SK-N-SH (cell line): Measurements from ENCODE around the gene CHCHD6. TPM values are rescaled to one million over a fixed set of nuclear protein-coding genes. Genes with fewer than 3 reads are reported as not detected.

Experiments
- CHD2 ChIP-seq: fragments of 150-350 bp; IDR thresholded peaks from 2 replicates; pipeline ENCODE4 v1.6.1; 2018; ENCODE audit warnings: low read length; ENCODE audit not compliant: partially characterized antibody
- ELF1 ChIP-seq: IDR thresholded peaks from 2 replicates; pipeline ENCODE4 v1.4.0; 2012
- EP300 ChIP-seq, 2 experiments: IDR thresholded peaks; 2 replicates each; pipeline versions ENCODE4 v1.4.0 to v1.6.1; 2012; ENCODE audit warnings: borderline replicate concordance in 1 of 2, low read depth in 1 of 2, low read length in 1 of 2
- EZH2phosphoT487 ChIP-seq: fragments of 200-600 bp; sonication (generic); IDR thresholded peaks from 2 replicates; pipeline ENCODE4 v1.6.1; 2017; ENCODE audit warnings: low read depth, mixed run types, mild to moderate bottlenecking, antibody characterized with exemption, moderate library complexity, borderline replicate concordance
- FOSL2 ChIP-seq: IDR thresholded peaks from 2 replicates; pipeline ENCODE4 v1.4.0; 2012; ENCODE audit warnings: low read depth, mild to moderate bottlenecking, moderate library complexity, borderline replicate concordance
- FOXJ3 ChIP-seq: sonication (generic); formaldehyde crosslinking; IDR thresholded peaks from 2 replicates; pipeline ENCODE4 v1.5.1; 2020; ENCODE audit warnings: mild to moderate bottlenecking, missing genetic modification reagents
- GABPA ChIP-seq: IDR thresholded peaks from 2 replicates; pipeline ENCODE4 v1.4.0; 2012; ENCODE audit warnings: low read depth, mild to moderate bottlenecking
- JUND ChIP-seq: IDR thresholded peaks from 2 replicates; pipeline ENCODE4 v1.4.0; 2012
- MXI1 ChIP-seq: IDR thresholded peaks from 2 replicates; pipeline ENCODE4 v1.6.1; 2012; ENCODE audit warnings: mild to moderate bottlenecking, low read depth, low read length, improper control_type of control experiment
- POLR2AphosphoS5 ChIP-seq: IDR thresholded peaks from 2 replicates; pipeline ENCODE4 v1.6.1; 2012; ENCODE audit warnings: low read depth, low read length
- RAD21 ChIP-seq: IDR thresholded peaks from 2 replicates; pipeline ENCODE4 v1.6.1; 2012; ENCODE audit warnings: mild to moderate bottlenecking, low read length
- RCOR1 ChIP-seq: fragments of 150-350 bp; IDR thresholded peaks from 2 replicates; pipeline ENCODE4 v1.6.1; 2017; ENCODE audit warnings: antibody characterized with exemption, low read length
- RXRA ChIP-seq: IDR thresholded peaks from 2 replicates; pipeline ENCODE4 v1.4.0; 2012; ENCODE audit warnings: low read depth, mild to moderate bottlenecking, borderline replicate concordance
- SIN3A ChIP-seq: IDR thresholded peaks from 2 replicates; pipeline ENCODE4 v1.6.1; 2012; ENCODE audit warnings: low read depth, mild to moderate bottlenecking, low read length, moderate library complexity, borderline replicate concordance
- SMC3 ChIP-seq: IDR thresholded peaks from 2 replicates; pipeline ENCODE4 v1.6.1; 2012; ENCODE audit warnings: low read depth, low read length, improper control_type of control experiment
- TAF1 ChIP-seq: IDR thresholded peaks from 2 replicates; pipeline ENCODE4 v1.6.1; 2012; ENCODE audit warnings: low read depth, mild to moderate bottlenecking, low read length, moderate library complexity, borderline replicate concordance
- TCF12 ChIP-seq: IDR thresholded peaks from 2 replicates; pipeline ENCODE4 v1.4.0; 2012
- TEAD4 ChIP-seq: IDR thresholded peaks from 2 replicates; pipeline ENCODE4 v1.4.0; 2012; ENCODE audit warnings: mild to moderate bottlenecking, borderline replicate concordance; ENCODE audit not compliant: insufficient read depth
- YY1 ChIP-seq: IDR thresholded peaks from 2 replicates; pipeline ENCODE4 v1.4.0; 2012; ENCODE audit warnings: low read depth, mild to moderate bottlenecking
- polyA plus RNA-seq, 3 experiments: library from polyadenylated mRNA; depleted of rRNA; stranded (reverse); fragments of >200 nt; gene quantifications; 2 replicates each; pipeline ENCODE4 v1.2.3, GENCODE V29; 2012
- TF ChIP-seq, protein P1 (sequence below): IDR thresholded peaks from 2 replicates; pipeline ENCODE4 v1.4.0; 2012; ENCODE audit warnings: low read depth, borderline replicate concordance
- TF ChIP-seq, protein P2 (sequence below): fragments of 200-600 bp; sonication (generic); IDR thresholded peaks from 2 replicates; pipeline ENCODE4 v1.6.1; 2017; ENCODE audit warnings: antibody characterized with exemption, mild to moderate bottlenecking, moderate library complexity
- TF ChIP-seq, protein P3 (sequence below): IDR thresholded peaks from 2 replicates; pipeline ENCODE4 v1.4.0; 2012; ENCODE audit warnings: low read depth, borderline replicate concordance

CHCHD6 gene
- polyA plus RNA-seq, 1 of the 3 experiments (the other 2 are of a cell fraction): 42.5 TPM

DNA sequence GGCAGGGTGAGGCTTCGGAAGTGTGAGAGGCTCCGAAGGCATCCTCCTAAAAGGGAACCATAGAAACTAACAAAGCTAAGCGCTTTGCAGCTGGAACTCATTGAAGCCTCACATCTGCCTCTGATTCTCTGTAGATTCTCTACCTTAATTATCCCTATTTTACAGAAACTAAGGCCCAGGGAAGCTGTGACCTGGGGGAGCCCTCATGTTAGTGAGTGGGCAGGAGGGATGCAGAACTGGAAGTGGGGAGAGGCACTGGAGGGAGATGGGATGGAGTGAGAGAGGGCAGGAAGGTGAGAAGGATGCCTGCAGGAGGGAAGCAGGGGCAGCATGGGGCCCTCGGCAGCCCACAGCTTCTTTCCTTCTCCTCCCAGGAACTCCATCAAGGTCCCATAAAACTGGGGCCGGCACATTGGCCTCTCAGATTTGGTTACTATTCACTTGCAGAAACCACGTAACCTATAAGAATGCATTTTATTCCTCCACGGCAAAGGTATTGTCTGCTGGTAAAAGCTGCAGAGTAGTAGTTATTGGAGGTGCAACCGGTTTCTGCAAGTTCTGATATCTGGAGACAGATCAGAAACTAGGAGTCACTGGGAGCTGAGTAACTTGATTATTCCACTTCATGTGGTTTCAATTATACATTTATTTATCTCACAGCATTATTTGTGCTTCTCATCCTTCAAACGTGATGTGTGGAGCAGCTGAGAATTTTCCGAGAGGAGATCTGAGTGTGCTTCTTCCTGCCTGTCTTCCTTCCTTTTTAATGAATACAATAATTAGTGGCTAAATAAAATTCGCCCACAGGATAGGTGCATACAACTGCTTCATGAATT lies 24.0 kb upstream of the CHCHD6 start (continued):
- TF ChIP-seq FOSL2 (0 out of 2 replicates have a peak, but pooled peaks have one; percentile 12), YY1 (no peak), GABPA (no peak), JUND (no peak), FOXJ3 (CRISPR knock-in tag) (peak; percentile 71; the same call in 1 of the 2 replicates), TCF12 (peak; percentile 88), ELF1 (no peak), TEAD4 (no peak), SIN3A (no peak), POLR2AphosphoS5 (peak; percentile 18; the same call in 1 of the 2 replicates), CHD2 (peak; percentile 59), EZH2phosphoT487 (no peak), RXRA (no peak), EP300 (IDR thresholded peaks at IDR 0.05; ENCODE audit: borderline replicate concordance in 1 of 2, low read depth in 1 of 2, low read length in 1 of 2) (peak; percentile 12 to 83; a peak in 3 of 4 replicates), MXI1 (peak; percentile 49; the same call in 1 of the 2 replicates), RAD21 (no peak), RCOR1 (peak; percentile 72), SMC3 (no peak), TAF1 (no peak)
- TF ChIP-seq, protein P1, sequence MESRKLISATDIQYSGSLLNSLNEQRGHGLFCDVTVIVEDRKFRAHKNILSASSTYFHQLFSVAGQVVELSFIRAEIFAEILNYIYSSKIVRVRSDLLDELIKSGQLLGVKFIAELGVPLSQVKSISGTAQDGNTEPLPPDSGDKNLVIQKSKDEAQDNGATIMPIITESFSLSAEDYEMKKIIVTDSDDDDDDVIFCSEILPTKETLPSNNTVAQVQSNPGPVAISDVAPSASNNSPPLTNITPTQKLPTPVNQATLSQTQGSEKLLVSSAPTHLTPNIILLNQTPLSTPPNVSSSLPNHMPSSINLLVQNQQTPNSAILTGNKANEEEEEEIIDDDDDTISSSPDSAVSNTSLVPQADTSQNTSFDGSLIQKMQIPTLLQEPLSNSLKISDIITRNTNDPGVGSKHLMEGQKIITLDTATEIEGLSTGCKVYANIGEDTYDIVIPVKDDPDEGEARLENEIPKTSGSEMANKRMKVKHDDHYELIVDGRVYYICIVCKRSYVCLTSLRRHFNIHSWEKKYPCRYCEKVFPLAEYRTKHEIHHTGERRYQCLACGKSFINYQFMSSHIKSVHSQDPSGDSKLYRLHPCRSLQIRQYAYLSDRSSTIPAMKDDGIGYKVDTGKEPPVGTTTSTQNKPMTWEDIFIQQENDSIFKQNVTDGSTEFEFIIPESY: no peak
- TF ChIP-seq, protein P2, sequence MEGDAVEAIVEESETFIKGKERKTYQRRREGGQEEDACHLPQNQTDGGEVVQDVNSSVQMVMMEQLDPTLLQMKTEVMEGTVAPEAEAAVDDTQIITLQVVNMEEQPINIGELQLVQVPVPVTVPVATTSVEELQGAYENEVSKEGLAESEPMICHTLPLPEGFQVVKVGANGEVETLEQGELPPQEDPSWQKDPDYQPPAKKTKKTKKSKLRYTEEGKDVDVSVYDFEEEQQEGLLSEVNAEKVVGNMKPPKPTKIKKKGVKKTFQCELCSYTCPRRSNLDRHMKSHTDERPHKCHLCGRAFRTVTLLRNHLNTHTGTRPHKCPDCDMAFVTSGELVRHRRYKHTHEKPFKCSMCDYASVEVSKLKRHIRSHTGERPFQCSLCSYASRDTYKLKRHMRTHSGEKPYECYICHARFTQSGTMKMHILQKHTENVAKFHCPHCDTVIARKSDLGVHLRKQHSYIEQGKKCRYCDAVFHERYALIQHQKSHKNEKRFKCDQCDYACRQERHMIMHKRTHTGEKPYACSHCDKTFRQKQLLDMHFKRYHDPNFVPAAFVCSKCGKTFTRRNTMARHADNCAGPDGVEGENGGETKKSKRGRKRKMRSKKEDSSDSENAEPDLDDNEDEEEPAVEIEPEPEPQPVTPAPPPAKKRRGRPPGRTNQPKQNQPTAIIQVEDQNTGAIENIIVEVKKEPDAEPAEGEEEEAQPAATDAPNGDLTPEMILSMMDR: no peak
- TF ChIP-seq, protein P3, sequence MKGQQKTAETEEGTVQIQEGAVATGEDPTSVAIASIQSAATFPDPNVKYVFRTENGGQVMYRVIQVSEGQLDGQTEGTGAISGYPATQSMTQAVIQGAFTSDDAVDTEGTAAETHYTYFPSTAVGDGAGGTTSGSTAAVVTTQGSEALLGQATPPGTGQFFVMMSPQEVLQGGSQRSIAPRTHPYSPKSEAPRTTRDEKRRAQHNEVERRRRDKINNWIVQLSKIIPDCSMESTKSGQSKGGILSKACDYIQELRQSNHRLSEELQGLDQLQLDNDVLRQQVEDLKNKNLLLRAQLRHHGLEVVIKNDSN: no peak
